ENCODE measurements around the gene CYBA.

DNA sequence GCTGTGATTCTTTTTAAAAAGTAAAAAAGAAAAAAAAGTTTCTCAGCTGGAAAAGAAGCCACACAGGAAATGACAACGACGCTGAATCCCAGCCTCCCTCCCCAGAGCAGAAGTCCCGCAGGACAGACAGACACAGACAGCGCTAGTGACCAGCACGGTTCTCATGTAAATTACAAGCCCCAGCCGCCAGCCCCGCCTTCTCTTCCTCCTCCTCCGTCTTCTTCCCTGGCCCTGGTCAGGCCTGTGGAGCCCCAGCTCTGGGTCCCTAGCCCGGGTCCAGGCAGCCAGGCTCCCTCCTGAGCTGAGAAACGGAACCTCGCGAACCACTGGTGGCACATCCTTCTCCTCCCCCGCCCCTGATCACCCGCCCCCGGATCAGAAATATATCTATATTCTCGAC, 19.5 kb downstream of the CYBA start:
- TF ChIP-seq ARNT (IDR thresholded peaks at IDR 0.05) (no peak), SP1 (IDR thresholded peaks at IDR 0.05) (no peak), ELF4 (IDR thresholded peaks at IDR 0.05) (no peak), FOXK2 (IDR thresholded peaks at IDR 0.05) (no peak), FOXM1 (IDR thresholded peaks at IDR 0.05; ENCODE audit: borderline replicate concordance) (no peak), BHLHE40 (IDR thresholded peaks at IDR 0.05; ENCODE audit: borderline replicate concordance) (no peak), SUZ12 (IDR thresholded peaks at IDR 0.05) (no peak), L3MBTL2 (conservative IDR thresholded peaks at IDR 0.05) (no peak), HDGF (IDR thresholded peaks at IDR 0.05; ENCODE audit: borderline replicate concordance) (no peak), ZNF384 (IDR thresholded peaks at IDR 0.05) (no peak)
- TF ChIP-seq, protein P1, sequence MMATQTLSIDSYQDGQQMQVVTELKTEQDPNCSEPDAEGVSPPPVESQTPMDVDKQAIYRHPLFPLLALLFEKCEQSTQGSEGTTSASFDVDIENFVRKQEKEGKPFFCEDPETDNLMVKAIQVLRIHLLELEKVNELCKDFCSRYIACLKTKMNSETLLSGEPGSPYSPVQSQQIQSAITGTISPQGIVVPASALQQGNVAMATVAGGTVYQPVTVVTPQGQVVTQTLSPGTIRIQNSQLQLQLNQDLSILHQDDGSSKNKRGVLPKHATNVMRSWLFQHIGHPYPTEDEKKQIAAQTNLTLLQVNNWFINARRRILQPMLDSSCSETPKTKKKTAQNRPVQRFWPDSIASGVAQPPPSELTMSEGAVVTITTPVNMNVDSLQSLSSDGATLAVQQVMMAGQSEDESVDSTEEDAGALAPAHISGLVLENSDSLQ (IDR thresholded peaks at IDR 0.05), result no peak

Data from HEK293T (cell line).